ENCODE measurements around the gene ADAMTS13. TPM values are rescaled to one million over a fixed set of nuclear protein-coding genes. Genes with fewer than 3 reads are reported as not detected.

The ADAMTS13 gene
- total RNA-seq, 1 experiment from 2014 or later: 12.0 TPM

DNA sequence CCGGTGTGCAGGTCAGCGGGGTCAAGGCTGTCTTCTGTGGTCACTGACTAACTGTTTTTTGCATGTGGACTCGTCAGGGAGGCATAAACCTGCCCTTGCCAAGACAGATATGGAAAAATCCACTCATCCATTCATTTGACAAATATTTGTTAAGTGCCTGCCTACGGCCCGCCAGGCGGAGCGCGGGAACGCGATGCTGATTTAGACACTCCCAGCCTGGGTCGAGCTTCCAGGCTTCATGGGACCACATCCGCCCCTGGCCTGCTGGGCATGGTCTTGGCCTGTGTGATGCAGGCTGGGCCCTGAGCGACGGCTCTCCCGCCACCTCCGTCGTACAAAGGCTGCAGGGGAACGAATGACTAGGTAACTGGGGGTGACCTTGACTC, 84.5 kb downstream of the ADAMTS13 start:
- peaks cover 10% of the 10 kb centered on the region for H3K4me1 Mint-ChIP-seq
- no peak overlapping the region for H3K27ac Mint-ChIP-seq
- peaks cover 4% of the 10 kb centered on the region for H3K27me3 Mint-ChIP-seq (ENCODE audit: low read depth)
- ChIA-PET POLR2A (no interaction called here), CTCF (no interaction called here)
- ATAC-seq: no peak
- TF ChIP-seq ZNF219 (CRISPR knock-in tag; IDR thresholded peaks at IDR 0.05; ENCODE audit: borderline replicate concordance) (no peak), SOX15 (CRISPR knock-in tag; IDR thresholded peaks at IDR 0.05) (no peak), JAZF1 (CRISPR knock-in tag; IDR thresholded peaks at IDR 0.05) (no peak), ZNF138 (CRISPR knock-in tag; conservative IDR thresholded peaks at IDR 0.05) (no peak), GTF2I (CRISPR knock-in tag; conservative IDR thresholded peaks at IDR 0.05) (no peak), CREB1 (CRISPR knock-in tag; IDR thresholded peaks at IDR 0.05) (no peak), ATF1 (CRISPR knock-in tag; IDR thresholded peaks at IDR 0.05) (no peak), GRHL2 (CRISPR knock-in tag; IDR thresholded peaks at IDR 0.05; ENCODE audit: insufficient replicate concordance, severe bottlenecking) (no peak), SP1 (CRISPR knock-in tag; conservative IDR thresholded peaks at IDR 0.05) (no peak), ZNF423 (CRISPR knock-in tag; IDR thresholded peaks at IDR 0.05) (no peak)
- TF ChIP-seq, protein P1, sequence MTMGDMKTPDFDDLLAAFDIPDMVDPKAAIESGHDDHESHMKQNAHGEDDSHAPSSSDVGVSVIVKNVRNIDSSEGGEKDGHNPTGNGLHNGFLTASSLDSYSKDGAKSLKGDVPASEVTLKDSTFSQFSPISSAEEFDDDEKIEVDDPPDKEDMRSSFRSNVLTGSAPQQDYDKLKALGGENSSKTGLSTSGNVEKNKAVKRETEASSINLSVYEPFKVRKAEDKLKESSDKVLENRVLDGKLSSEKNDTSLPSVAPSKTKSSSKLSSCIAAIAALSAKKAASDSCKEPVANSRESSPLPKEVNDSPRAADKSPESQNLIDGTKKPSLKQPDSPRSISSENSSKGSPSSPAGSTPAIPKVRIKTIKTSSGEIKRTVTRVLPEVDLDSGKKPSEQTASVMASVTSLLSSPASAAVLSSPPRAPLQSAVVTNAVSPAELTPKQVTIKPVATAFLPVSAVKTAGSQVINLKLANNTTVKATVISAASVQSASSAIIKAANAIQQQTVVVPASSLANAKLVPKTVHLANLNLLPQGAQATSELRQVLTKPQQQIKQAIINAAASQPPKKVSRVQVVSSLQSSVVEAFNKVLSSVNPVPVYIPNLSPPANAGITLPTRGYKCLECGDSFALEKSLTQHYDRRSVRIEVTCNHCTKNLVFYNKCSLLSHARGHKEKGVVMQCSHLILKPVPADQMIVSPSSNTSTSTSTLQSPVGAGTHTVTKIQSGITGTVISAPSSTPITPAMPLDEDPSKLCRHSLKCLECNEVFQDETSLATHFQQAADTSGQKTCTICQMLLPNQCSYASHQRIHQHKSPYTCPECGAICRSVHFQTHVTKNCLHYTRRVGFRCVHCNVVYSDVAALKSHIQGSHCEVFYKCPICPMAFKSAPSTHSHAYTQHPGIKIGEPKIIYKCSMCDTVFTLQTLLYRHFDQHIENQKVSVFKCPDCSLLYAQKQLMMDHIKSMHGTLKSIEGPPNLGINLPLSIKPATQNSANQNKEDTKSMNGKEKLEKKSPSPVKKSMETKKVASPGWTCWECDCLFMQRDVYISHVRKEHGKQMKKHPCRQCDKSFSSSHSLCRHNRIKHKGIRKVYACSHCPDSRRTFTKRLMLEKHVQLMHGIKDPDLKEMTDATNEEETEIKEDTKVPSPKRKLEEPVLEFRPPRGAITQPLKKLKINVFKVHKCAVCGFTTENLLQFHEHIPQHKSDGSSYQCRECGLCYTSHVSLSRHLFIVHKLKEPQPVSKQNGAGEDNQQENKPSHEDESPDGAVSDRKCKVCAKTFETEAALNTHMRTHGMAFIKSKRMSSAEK (CRISPR knock-in tag; IDR thresholded peaks at IDR 0.05; ENCODE audit: borderline replicate concordance): no peak
- TF ChIP-seq, protein P2, sequence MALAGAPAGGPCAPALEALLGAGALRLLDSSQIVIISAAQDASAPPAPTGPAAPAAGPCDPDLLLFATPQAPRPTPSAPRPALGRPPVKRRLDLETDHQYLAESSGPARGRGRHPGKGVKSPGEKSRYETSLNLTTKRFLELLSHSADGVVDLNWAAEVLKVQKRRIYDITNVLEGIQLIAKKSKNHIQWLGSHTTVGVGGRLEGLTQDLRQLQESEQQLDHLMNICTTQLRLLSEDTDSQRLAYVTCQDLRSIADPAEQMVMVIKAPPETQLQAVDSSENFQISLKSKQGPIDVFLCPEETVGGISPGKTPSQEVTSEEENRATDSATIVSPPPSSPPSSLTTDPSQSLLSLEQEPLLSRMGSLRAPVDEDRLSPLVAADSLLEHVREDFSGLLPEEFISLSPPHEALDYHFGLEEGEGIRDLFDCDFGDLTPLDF (CRISPR knock-in tag; IDR thresholded peaks at IDR 0.05): no peak
- TF ChIP-seq, protein P3, sequence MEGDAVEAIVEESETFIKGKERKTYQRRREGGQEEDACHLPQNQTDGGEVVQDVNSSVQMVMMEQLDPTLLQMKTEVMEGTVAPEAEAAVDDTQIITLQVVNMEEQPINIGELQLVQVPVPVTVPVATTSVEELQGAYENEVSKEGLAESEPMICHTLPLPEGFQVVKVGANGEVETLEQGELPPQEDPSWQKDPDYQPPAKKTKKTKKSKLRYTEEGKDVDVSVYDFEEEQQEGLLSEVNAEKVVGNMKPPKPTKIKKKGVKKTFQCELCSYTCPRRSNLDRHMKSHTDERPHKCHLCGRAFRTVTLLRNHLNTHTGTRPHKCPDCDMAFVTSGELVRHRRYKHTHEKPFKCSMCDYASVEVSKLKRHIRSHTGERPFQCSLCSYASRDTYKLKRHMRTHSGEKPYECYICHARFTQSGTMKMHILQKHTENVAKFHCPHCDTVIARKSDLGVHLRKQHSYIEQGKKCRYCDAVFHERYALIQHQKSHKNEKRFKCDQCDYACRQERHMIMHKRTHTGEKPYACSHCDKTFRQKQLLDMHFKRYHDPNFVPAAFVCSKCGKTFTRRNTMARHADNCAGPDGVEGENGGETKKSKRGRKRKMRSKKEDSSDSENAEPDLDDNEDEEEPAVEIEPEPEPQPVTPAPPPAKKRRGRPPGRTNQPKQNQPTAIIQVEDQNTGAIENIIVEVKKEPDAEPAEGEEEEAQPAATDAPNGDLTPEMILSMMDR (IDR thresholded peaks at IDR 0.05): no peak
- TF ChIP-seq, protein P4, sequence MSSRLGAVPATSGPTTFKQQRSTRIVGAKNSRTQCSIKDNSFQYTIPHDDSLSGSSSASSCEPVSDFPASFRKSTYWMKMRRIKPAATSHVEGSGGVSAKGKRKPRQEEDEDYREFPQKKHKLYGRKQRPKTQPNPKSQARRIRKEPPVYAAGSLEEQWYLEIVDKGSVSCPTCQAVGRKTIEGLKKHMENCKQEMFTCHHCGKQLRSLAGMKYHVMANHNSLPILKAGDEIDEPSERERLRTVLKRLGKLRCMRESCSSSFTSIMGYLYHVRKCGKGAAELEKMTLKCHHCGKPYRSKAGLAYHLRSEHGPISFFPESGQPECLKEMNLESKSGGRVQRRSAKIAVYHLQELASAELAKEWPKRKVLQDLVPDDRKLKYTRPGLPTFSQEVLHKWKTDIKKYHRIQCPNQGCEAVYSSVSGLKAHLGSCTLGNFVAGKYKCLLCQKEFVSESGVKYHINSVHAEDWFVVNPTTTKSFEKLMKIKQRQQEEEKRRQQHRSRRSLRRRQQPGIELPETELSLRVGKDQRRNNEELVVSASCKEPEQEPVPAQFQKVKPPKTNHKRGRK (CRISPR knock-in tag; IDR thresholded peaks at IDR 0.05; ENCODE audit: borderline replicate concordance): no peak
- H3K36me3 Mint-ChIP-seq: peaks cover 9% of the 10 kb centered on the region; the same call in 1 of the 2 replicates
- H3K4me3 Mint-ChIP-seq: no peak overlapping the region
- H3K9me3 Mint-ChIP-seq: peaks cover 19% of the 10 kb centered on the region
- DNase-seq (ENCODE audit: low spot score): no peak

DNA sequence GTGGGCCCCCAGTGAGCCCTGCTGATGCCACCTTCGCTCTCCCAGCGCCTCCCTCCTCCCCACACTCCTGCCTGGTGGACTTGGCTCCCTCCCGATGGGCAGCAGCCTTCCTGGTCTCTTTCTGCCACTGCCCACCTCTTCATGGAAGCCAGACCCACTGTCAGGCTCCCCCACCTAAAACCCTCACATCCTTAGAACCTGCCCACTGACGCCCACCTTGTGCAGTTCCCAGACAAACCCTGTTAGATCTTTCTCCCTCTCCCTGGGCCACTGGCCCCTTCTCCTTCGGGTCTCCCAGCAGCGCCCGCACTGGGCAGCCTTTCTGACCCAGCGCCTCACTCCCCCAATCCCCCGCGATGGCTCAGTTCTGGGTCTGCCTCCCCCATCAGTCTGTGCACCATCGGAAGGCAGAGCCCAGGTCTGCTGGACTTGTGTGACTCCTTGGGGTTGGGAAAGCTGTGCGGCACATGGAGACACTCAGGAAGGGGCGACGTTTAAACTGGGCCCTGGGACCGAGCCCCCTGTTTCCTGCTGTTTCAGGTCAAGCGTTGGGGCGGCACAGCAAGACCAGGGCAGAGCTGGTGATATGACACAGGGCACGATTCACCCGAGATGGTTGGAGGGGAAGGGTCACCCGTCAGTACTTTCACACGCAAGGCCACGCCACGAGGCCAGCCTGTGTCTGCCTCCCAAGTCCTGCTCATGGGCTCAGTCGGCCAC, 85.2 kb downstream of the ADAMTS13 start:
- H3K9me3 Mint-ChIP-seq: peaks cover 12% of the 10 kb centered on the region
- ATAC-seq: no peak
- H3K36me3 Mint-ChIP-seq: peaks cover 3% of the 10 kb centered on the region; the same call in 1 of the 2 replicates
- peaks cover 2% of the 10 kb centered on the region for H3K27me3 Mint-ChIP-seq (ENCODE audit: low read depth)
- no peak overlapping the region for H3K4me3 Mint-ChIP-seq
- CTCF ChIA-PET: no interaction called here
- TF ChIP-seq, protein P5, sequence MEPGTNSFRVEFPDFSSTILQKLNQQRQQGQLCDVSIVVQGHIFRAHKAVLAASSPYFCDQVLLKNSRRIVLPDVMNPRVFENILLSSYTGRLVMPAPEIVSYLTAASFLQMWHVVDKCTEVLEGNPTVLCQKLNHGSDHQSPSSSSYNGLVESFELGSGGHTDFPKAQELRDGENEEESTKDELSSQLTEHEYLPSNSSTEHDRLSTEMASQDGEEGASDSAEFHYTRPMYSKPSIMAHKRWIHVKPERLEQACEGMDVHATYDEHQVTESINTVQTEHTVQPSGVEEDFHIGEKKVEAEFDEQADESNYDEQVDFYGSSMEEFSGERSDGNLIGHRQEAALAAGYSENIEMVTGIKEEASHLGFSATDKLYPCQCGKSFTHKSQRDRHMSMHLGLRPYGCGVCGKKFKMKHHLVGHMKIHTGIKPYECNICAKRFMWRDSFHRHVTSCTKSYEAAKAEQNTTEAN (CRISPR knock-in tag; IDR thresholded peaks at IDR 0.05): no peak
- no peak for TF ChIP-seq KAT7 (CRISPR knock-in tag; IDR thresholded peaks at IDR 0.05; ENCODE audit: borderline replicate concordance)
- TF ChIP-seq ELF4 (CRISPR knock-in tag; IDR thresholded peaks at IDR 0.05; ENCODE audit: low read depth): no peak
- TF ChIP-seq HMGA2 (CRISPR knock-in tag; IDR thresholded peaks at IDR 0.05): no peak
- no peak for TF ChIP-seq ZNF423 (CRISPR knock-in tag; IDR thresholded peaks at IDR 0.05)
- TF ChIP-seq GRHL2 (CRISPR knock-in tag; IDR thresholded peaks at IDR 0.05; ENCODE audit: insufficient replicate concordance, severe bottlenecking): no peak
- TF ChIP-seq NFYB (CRISPR knock-in tag; conservative IDR thresholded peaks at IDR 0.05; ENCODE audit: low read depth): no peak
- no peak for TF ChIP-seq SMAD4 (CRISPR knock-in tag; IDR thresholded peaks at IDR 0.05)
- no peak for TF ChIP-seq TEAD4 (CRISPR knock-in tag; IDR thresholded peaks at IDR 0.05)
- TF ChIP-seq, protein P6, sequence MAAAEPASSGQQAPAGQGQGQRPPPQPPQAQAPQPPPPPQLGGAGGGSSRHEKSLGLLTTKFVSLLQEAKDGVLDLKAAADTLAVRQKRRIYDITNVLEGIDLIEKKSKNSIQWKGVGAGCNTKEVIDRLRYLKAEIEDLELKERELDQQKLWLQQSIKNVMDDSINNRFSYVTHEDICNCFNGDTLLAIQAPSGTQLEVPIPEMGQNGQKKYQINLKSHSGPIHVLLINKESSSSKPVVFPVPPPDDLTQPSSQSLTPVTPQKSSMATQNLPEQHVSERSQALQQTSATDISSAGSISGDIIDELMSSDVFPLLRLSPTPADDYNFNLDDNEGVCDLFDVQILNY (CRISPR knock-in tag; IDR thresholded peaks at IDR 0.05): no peak
- TF ChIP-seq, protein P7, sequence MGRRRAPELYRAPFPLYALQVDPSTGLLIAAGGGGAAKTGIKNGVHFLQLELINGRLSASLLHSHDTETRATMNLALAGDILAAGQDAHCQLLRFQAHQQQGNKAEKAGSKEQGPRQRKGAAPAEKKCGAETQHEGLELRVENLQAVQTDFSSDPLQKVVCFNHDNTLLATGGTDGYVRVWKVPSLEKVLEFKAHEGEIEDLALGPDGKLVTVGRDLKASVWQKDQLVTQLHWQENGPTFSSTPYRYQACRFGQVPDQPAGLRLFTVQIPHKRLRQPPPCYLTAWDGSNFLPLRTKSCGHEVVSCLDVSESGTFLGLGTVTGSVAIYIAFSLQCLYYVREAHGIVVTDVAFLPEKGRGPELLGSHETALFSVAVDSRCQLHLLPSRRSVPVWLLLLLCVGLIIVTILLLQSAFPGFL (CRISPR knock-in tag; IDR thresholded peaks at IDR 0.05; ENCODE audit: borderline replicate concordance): no peak
- TF ChIP-seq GTF2I (CRISPR knock-in tag; conservative IDR thresholded peaks at IDR 0.05): no peak
- H3K27ac Mint-ChIP-seq: no peak overlapping the region
- H3K4me1 Mint-ChIP-seq: peaks cover 10% of the 10 kb centered on the region
- no peak for DNase-seq (ENCODE audit: low spot score)
- POLR2A ChIA-PET: no interaction called here
